Calu3 (cell line): ENCODE data around the gene EIF3J. TPM values are rescaled to one million over a fixed set of nuclear protein-coding genes. Genes with fewer than 3 reads are reported as not detected.

ENCODE experiments used
- Bru-seq: library from RNA; stranded (reverse); fragments of 400-500 nt; gene quantifications from one replicate; lab custom pipeline; 2021; lab: Mats Ljungman, UMichigan
- BruChase-seq, 2 experiments: library from RNA; stranded (reverse); fragments of 400-500 nt; gene quantifications; one replicate each; lab custom pipeline; 2021; lab: Mats Ljungman, UMichigan
- BruUV-seq: library from RNA; stranded (reverse); fragments of 400-500 nt; replicated peaks from 2 replicates; lab custom pipeline; 2021; lab: Mats Ljungman, UMichigan
- CTCF ChIA-PET: fragments of 300-600 bp; sonication (Branson Sonifier 250); formaldehyde crosslinking; loops from one replicate; lab custom pipeline; 2022; ENCODE audit warnings: antibody characterized with exemption; lab: Charles Lee
- DNase-seq: peaks from one replicate; pipeline ENCODE4 v3.0.0; 2022
- H3K27ac Mint-ChIP-seq: one replicate; pipeline ENCODE4 v1.8.0; 2022; ENCODE audit warnings: mixed read lengths; ENCODE audit not compliant: unreplicated experiment
- H3K27me3 Mint-ChIP-seq: one replicate; pipeline ENCODE4 v1.8.0; 2022; ENCODE audit warnings: mixed read lengths; ENCODE audit not compliant: unreplicated experiment
- H3K36me3 Mint-ChIP-seq: one replicate; pipeline ENCODE4 v1.8.0; 2022; ENCODE audit warnings: mild to moderate bottlenecking, moderate library complexity, mixed read lengths; ENCODE audit not compliant: insufficient read depth, unreplicated experiment
- H3K4me1 Mint-ChIP-seq: one replicate; pipeline ENCODE4 v1.8.0; 2022; ENCODE audit warnings: mild to moderate bottlenecking, low read depth, mixed read lengths; ENCODE audit not compliant: unreplicated experiment
- H3K4me3 Mint-ChIP-seq: one replicate; pipeline ENCODE4 v1.8.0; 2022; ENCODE audit warnings: mild to moderate bottlenecking, low read depth, moderate library complexity, mixed read lengths; ENCODE audit not compliant: unreplicated experiment
- H3K9me3 Mint-ChIP-seq: one replicate; pipeline ENCODE4 v1.8.0; 2022; ENCODE audit warnings: low read depth, mixed read lengths; ENCODE audit not compliant: unreplicated experiment
- CTCF ChIP-seq: fragments of 200-600 bp; IDR thresholded peaks from one replicate; pipeline ENCODE4 v1.8.0; 2022; ENCODE audit warnings: antibody characterized with exemption; ENCODE audit not compliant: unreplicated experiment
- intact Hi-C: fragments of 100-400 bp; cut with micrococcal nuclease; formaldehyde crosslinking; loops from one replicate; pipeline ENCODE4 v1.10.0; 2022; ENCODE audit not compliant: unreplicated experiment
- long read RNA-seq: library from polyadenylated mRNA; stranded (forward); transcript quantifications from one replicate; pipeline ENCODE4 v2.0.0, GENCODE V29; 2022
- total RNA-seq: library from RNA; stranded (reverse); gene quantifications from 2 replicates; pipeline ENCODE4 v1.2.3, GENCODE V29; 2022

The EIF3J gene, protein sequence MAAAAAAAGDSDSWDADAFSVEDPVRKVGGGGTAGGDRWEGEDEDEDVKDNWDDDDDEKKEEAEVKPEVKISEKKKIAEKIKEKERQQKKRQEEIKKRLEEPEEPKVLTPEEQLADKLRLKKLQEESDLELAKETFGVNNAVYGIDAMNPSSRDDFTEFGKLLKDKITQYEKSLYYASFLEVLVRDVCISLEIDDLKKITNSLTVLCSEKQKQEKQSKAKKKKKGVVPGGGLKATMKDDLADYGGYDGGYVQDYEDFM
- 72.5 and 86.5 TPM in 2 replicates for total RNA-seq
- percentile 91 among the genes with signal in this experiment for Bru-seq, nascent RNA
- BruChase-seq, experiment 1, labeled RNA remaining after a 6-hour chase = percentile 94 among the genes with signal in this experiment
- percentile 91 among the genes with signal in this experiment for BruChase-seq, experiment 2, labeled RNA remaining after a 2-hour chase
- long read RNA-seq, transcript EIF3J-201 (8 exons, 2,569 nt) = major isoform, 47 of 59 reads
- long read RNA-seq, partial matches to known transcripts = 6 of 59 reads
- long read RNA-seq, other reads (novel, unspliced or antisense) = 6 of 59 reads

DNA sequence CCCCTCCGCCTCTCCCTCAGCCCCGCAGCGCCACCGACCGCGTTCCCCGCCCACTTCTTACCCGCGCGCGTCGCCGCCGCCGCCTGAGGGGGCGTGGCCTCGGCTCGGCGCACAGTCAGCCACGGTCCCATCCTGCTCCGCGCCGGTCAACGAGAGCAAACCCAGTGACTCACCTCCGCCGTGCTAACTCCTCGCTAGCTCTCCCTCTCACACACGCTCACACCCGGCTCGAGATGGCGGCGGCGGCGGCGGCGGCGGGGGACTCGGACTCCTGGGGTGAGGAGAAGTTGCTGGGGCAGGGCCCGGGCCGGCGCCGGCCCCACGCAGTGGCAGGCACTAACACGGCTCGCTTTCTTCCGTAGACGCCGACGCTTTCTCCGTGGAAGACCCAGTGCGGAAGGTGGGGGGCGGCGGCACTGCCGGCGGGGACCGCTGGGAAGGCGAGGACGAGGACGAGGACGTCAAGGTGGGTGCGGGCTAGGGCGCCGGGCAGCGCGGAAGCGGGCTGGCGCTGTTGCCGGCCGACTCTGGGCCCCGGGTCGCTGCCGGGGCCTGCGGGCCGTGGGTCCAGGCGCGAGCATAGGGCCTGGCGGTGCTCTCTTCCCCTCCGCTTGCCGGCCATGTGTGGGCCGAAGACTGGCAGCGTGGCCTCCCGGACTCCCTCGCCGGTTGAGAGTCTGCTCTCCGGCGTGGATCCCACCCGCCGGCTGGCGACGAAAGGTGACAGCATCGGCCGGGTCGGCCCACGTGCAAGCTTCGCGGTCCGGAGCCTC, at the start of gene EIF3J:
Gene EIF3J (plus strand): TSS at position 186 of the 773 bp plus-strand sequence. CDS start 48 bp downstream, at position 234.
- no peak for TF ChIP-seq CTCF
- Mint-ChIP-seq H3K4me1 (no peaks in the 10 kb centered on the region), H3K9me3 (no peaks in the 10 kb centered on the region), H3K27ac (peak within 1 kb of the TSS; percentile 83), H3K27me3 (no peaks in the 10 kb centered on the region), H3K36me3 (peaks cover 56% of the 10 kb centered on the region), H3K4me3 (peak within 1 kb of the TSS; percentile 86)
- BruUV-seq = no TSS peak
- intact Hi-C loops = no loop called here
- peak; percentile 91 for DNase-seq
- CTCF ChIA-PET = interaction anchor here (0.6 kb wide), 1 partner anchor 667 kb away, joined by 3 read pairs; no protein-coding TSS in a partner anchor

DNA sequence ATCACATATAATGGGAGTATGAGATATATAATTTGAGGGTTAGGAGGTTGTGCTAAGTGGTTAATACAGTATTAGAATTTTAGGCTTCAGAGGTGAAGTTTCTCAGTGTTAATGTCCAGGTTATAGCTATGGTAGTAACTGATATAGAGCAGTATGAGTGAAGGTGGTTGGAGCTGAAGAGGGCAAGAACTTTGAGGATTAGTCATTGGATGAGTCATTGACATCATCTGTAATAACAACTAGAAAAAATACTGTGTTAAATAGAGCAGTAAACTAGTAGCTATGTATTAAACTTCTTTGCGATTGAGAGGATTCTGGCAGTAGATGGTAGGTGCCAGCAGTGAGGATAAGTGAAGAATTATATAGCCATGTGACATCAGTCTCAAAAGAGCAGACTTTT, 47.5 kb upstream of the EIF3J start:
- intact Hi-C loops = no loop called here
- Mint-ChIP-seq H3K27me3 (no peaks in the 10 kb centered on the region), H3K4me1 (peaks cover 30% of the 10 kb centered on the region), H3K9me3 (no peaks in the 10 kb centered on the region), H3K27ac (no peak overlapping the region), H3K4me3 (no peak overlapping the region), H3K36me3 (peaks cover 17% of the 10 kb centered on the region)
- no TSS peak for BruUV-seq
- CTCF ChIA-PET = interaction anchor here (0.7 kb wide), 1 partner anchor 120 kb away, joined by 3 read pairs; no protein-coding TSS in a partner anchor
- DNase-seq = no peak
- TF ChIP-seq CTCF = no peak

DNA sequence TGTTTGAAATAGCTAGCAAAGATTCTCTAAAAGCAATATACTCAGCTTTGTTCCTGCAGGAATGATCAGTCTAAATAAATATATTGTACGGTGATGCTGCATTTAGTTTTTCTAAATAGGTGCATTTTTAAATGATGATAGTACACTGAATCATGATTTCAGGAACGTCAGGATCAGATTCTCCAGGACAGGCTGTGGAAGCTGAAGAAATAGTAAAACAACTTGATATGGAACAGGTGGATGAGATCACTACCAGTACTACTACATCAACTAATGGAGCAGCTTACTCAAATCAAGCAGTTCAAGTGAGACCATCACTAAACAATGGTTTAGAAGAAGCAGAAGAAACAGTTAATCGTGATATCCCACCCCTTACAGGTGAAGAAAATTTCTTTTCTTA, 46.3 kb upstream of the EIF3J start:
- H3K27ac Mint-ChIP-seq = no peak overlapping the region
- peaks cover 17% of the 10 kb centered on the region for H3K36me3 Mint-ChIP-seq
- peaks cover 30% of the 10 kb centered on the region for H3K4me1 Mint-ChIP-seq
- CTCF ChIA-PET = no interaction called here
- no peak for TF ChIP-seq CTCF
- H3K4me3 Mint-ChIP-seq = no peak overlapping the region
- intact Hi-C loops = no loop called here
- no peaks in the 10 kb centered on the region for H3K9me3 Mint-ChIP-seq
- no peaks in the 10 kb centered on the region for H3K27me3 Mint-ChIP-seq
- DNase-seq = no peak
- BruUV-seq = no TSS peak

GRCh38 chr15:44492040-44492439, 44.9 kb upstream of the EIF3J start:
- intact Hi-C loops = no loop called here
- no TSS peak for BruUV-seq
- CTCF ChIA-PET = no interaction called here
- TF ChIP-seq CTCF = no peak
- Mint-ChIP-seq H3K27me3 (no peaks in the 10 kb centered on the region), H3K4me3 (no peak overlapping the region), H3K27ac (no peak overlapping the region), H3K36me3 (peaks cover 16% of the 10 kb centered on the region), H3K4me1 (peaks cover 30% of the 10 kb centered on the region), H3K9me3 (no peaks in the 10 kb centered on the region)
- no peak for DNase-seq
